HepG2 (cell line): Measurements from ENCODE around the gene PRKAB1. TPM values are rescaled to one million over a fixed set of nuclear protein-coding genes. Genes with fewer than 3 reads are reported as not detected.
"Not testable (repeated sequence)": the region's sequence is repeated elsewhere in the genome, so short reads cannot be mapped to it uniquely, and the experiment has no call there.

ENCODE experiments used
- ATAC-seq: fragments of 200-7000 bp; cut with Tn5 transposase; 3 replicates; pipeline ENCODE4 v1.9.1; 2020; ENCODE audit warnings: mild to moderate bottlenecking, moderate library complexity
- BruUV-seq: library from RNA; stranded (reverse); fragments of 400-500 nt; replicated peaks from 2 replicates; lab custom pipeline; 2021; lab: Mats Ljungman, UMichigan
- CTCF ChIA-PET: fragments of 300-600 bp; formaldehyde crosslinking; extraction: SDS; loops from one replicate; lab custom pipeline; 2021; ENCODE audit warnings: low total read pairs, inconsistent platforms, low intra/inter-chr PET ratio; lab: Yijun Ruan, JAX
- POLR2A ChIA-PET: fragments of 350-600 bp; sonication (Branson Sonifier 250); formaldehyde crosslinking; loops from one replicate; lab custom pipeline; 2020; ENCODE audit warnings: antibody characterized with exemption, inconsistent platforms; lab: Yijun Ruan, JAX
- DNase-seq: peaks from one replicate; pipeline ENCODE4 v3.0.0-alpha.2; 2015; ENCODE audit warnings: low spot score
- FAIRE-seq: peaks from 3 replicates; lab custom pipeline; 2011; peaks lifted over from hg19 to GRCh38; lab: Jason Lieb, UNC
- H2AFZ ChIP-seq: one replicate; pipeline ENCODE4 v1.6.1; 2011; ENCODE audit warnings: low read length, inconsistent platforms
- H3K27ac ChIP-seq: fragments of 300-600 bp; 3 replicates; pipeline ENCODE4 v1.8.0; 2011; ENCODE audit warnings: mixed run types, mild to moderate bottlenecking, mixed read lengths, low read length, inconsistent platforms; ENCODE audit not compliant: insufficient read depth; ENCODE audit errors: extremely low read length
- H3K27me3 ChIP-seq, 2 experiments: fragments of 200-600 bp in 1 of 2; 2 replicates in 1 of 2; 3 replicates in 1 of 2; pipeline versions ENCODE4 v1.6.0 to v1.8.0; 2011; ENCODE audit warnings: low read length in 2 of 2, mild to moderate bottlenecking in 2 of 2, moderate library complexity in 2 of 2, inconsistent platforms in 1 of 2; ENCODE audit not compliant: insufficient read depth in 2 of 2, control insufficient read depth in 1 of 2
- H3K36me3 ChIP-seq, 2 experiments: fragments of 200-600 bp in 1 of 2; replicated peaks in 1 of 2; 2 replicates in 1 of 2; 3 replicates in 1 of 2; pipeline versions ENCODE4 v1.5.1 to v1.8.0; 2011; ENCODE audit warnings: low read length in 2 of 2, inconsistent platforms in 1 of 2; ENCODE audit not compliant: insufficient read depth in 2 of 2, control insufficient read depth in 1 of 2
- H3K4me1 ChIP-seq: 2 replicates; pipeline ENCODE4 v1.5.1; 2012; ENCODE audit warnings: low read length, inconsistent platforms; ENCODE audit not compliant: insufficient read depth
- H3K4me2 ChIP-seq: 2 replicates; pipeline ENCODE4 v1.6.0; 2011; ENCODE audit warnings: low read depth, low read length, inconsistent platforms
- H3K4me3 ChIP-seq, 3 experiments: fragments of 200-600 bp in 1 of 3; sonication (generic), shearing (Covaris generic) in 1 of 3; replicated peaks in 1 of 3; 2 replicates each; pipeline ENCODE4 v1.5.1; 2011 to 2016; ENCODE audit warnings: low read length in 3 of 3, inconsistent platforms in 2 of 3, low read depth in 2 of 3, mild to moderate bottlenecking in 2 of 3, control low read depth in 1 of 3, mixed read lengths in 1 of 3; ENCODE audit not compliant: insufficient read depth in 1 of 3
- H3K79me2 ChIP-seq: one replicate; pipeline ENCODE4 v1.6.1; 2011; ENCODE audit warnings: low read length, inconsistent platforms; ENCODE audit not compliant: insufficient read depth
- H3K9ac ChIP-seq: 2 replicates; pipeline ENCODE4 v1.6.0; 2011; ENCODE audit warnings: mild to moderate bottlenecking, low read depth, low read length, inconsistent platforms; ENCODE audit not compliant: insufficient read depth
- H3K9me3 ChIP-seq: 2 replicates; pipeline ENCODE4 v1.5.1; 2012; ENCODE audit warnings: mild to moderate bottlenecking, low read length
- H4K20me1 ChIP-seq: 2 replicates; pipeline ENCODE4 v1.6.0; 2011; ENCODE audit warnings: inconsistent platforms, mild to moderate bottlenecking, low read length, moderate library complexity; ENCODE audit not compliant: insufficient read depth
- ATF7-NPFF ChIP-seq: sonication (generic); formaldehyde crosslinking; IDR thresholded peaks from 2 replicates; pipeline ENCODE4 v1.8.1; 2023; ENCODE audit warnings: mild to moderate bottlenecking, low read depth, missing genetic modification reagents, moderate library complexity
- MTA1 ChIP-seq: sonication (generic); formaldehyde crosslinking; IDR thresholded peaks from 2 replicates; pipeline ENCODE4 v1.4.0; 2020; ENCODE audit warnings: missing genetic modification reagents, mild to moderate bottlenecking, borderline replicate concordance
- MTA3 ChIP-seq: sonication (generic); formaldehyde crosslinking; IDR thresholded peaks from 2 replicates; pipeline ENCODE4 v1.4.0; 2020; ENCODE audit warnings: missing genetic modification reagents
- PHB2 ChIP-seq: fragments of 450-650 bp; IDR thresholded peaks from 2 replicates; pipeline ENCODE4 v1.6.1; 2018; ENCODE audit not compliant: partially characterized antibody
- SKI ChIP-seq: fragments of 450-650 bp; IDR thresholded peaks from one replicate; pipeline ENCODE4 v1.6.1; 2018; ENCODE audit warnings: mild to moderate bottlenecking; ENCODE audit not compliant: partially characterized antibody
- SOX6 ChIP-seq, 2 experiments: fragments of 450-650 bp in 1 of 2; sonication (generic) in 1 of 2; formaldehyde crosslinking in 1 of 2; IDR thresholded peaks; 2 replicates each; pipeline versions ENCODE4 v1.4.0 to v1.6.1; 2017 to 2020; ENCODE audit warnings: antibody characterized with exemption in 1 of 2, mild to moderate bottlenecking in 1 of 2, missing genetic modification reagents in 1 of 2
- TCF7L2 ChIP-seq: IDR thresholded peaks from 2 replicates; pipeline ENCODE4 v1.6.1; 2011; ENCODE audit warnings: mild to moderate bottlenecking, low read depth, low read length, moderate library complexity
- ZFP62 ChIP-seq: sonication (generic); formaldehyde crosslinking; IDR thresholded peaks from 2 replicates; pipeline ENCODE4 v1.4.0; 2020; ENCODE audit warnings: missing genetic modification reagents
- ZNF253 ChIP-seq: sonication (generic); formaldehyde crosslinking; IDR thresholded peaks from 2 replicates; pipeline ENCODE4 v1.8.0; 2022; ENCODE audit warnings: mild to moderate bottlenecking, missing genetic modification reagents, borderline replicate concordance
- ZNF337 ChIP-seq: sonication (generic); formaldehyde crosslinking; IDR thresholded peaks from 2 replicates; pipeline ENCODE4 v1.5.1; 2020; ENCODE audit warnings: missing genetic modification reagents, low read depth, mild to moderate bottlenecking, borderline replicate concordance
- ZNF790 ChIP-seq: sonication (generic); formaldehyde crosslinking; IDR thresholded peaks from 2 replicates; pipeline ENCODE4 v1.8.0; 2022; ENCODE audit warnings: missing genetic modification reagents, mild to moderate bottlenecking, borderline replicate concordance
- WGBS: methylation state at CpG from one replicate; pipeline ENCODE4 v1.1.6; 2017; ENCODE audit warnings: low lambda C conversion rate; 5-methylcytosine and 5-hydroxymethylcytosine counted together
- in situ Hi-C: cut with HindIII; loops from 2 replicates; pipeline ENCODE4 v1.10.0; 2017; ENCODE audit warnings: low pct_unique_long_range_greater_than_20kb; ENCODE audit not compliant: extremely low pct_ligation_motif_present
- intact Hi-C: fragments of 100-400 bp; cut with micrococcal nuclease; formaldehyde crosslinking; loops from one replicate; pipeline ENCODE4 v1.10.0; 2022; ENCODE audit not compliant: unreplicated experiment
- polyA plus RNA-seq, 8 experiments: library from polyadenylated mRNA; depleted of rRNA in 3 of 8; stranded (reverse) in 7 of 8; unstranded in 1 of 8; fragments of >200 nt; fragmentation: Illumina TruSeq in 4 of 8; extraction: Trizol in 4 of 8; gene quantifications; 2 replicates each; pipeline versions ENCODE4 v1.2.1 to v1.2.3, GENCODE V29; 2011 to 2016; ENCODE audit warnings: low read depth in 4 of 8, missing spikeins in 1 of 8, mixed read lengths in 1 of 8; ENCODE audit not compliant: insufficient read depth in 1 of 8
- total RNA-seq, 5 experiments: library from RNA; depleted of rRNA; stranded (reverse); fragments of >200 nt; fragmentation: Illumina TruSeq; extraction: Trizol; gene quantifications; 2 replicates each; pipeline ENCODE4 v1.2.3, GENCODE V29; 2016; ENCODE audit warnings: low read depth in 1 of 5
- TF ChIP-seq, protein P1 (sequence below): sonication (generic); formaldehyde crosslinking; IDR thresholded peaks from 2 replicates; pipeline ENCODE4 v1.4.0; 2020; ENCODE audit warnings: mild to moderate bottlenecking, missing genetic modification reagents
- TF ChIP-seq, protein P2 (sequence below): sonication (generic); formaldehyde crosslinking; IDR thresholded peaks from 2 replicates; pipeline ENCODE4 v1.4.0; 2020; ENCODE audit warnings: mild to moderate bottlenecking, low read depth, missing genetic modification reagents
- TF ChIP-seq, protein P3 (sequence below): sonication (generic); formaldehyde crosslinking; IDR thresholded peaks from 2 replicates; pipeline ENCODE4 v1.4.0; 2020; ENCODE audit warnings: missing genetic modification reagents, borderline replicate concordance

Gene PRKAB1
- total and polyA plus RNA-seq, 2 of the 13 experiments (the other 11 are each of a cell fraction or from before 2014, with no cell fraction given): 28.4 to 35.5 TPM

DNA sequence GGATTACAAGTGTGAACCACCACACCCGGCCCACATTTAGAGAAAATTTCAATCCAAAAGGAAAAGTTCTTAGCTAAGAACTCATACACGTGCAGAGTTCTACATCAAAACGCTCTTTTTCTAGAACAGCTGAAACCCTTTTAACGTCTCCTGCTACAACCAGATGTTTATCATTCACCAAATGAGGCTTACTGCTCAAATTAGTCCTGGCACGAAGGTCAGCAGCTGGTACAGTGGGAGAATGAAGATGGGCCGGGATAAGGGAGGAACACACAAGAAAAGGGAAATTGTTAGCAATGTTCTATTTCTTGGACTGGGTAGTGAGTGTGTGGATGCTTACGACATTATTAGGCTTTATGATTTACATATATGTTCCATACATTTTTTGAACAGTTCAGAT lies 37.2 kb downstream of the PRKAB1 start:
- in situ Hi-C loops: no loop called here
- Histone ChIP-seq H4K20me1 (no peaks in the 10 kb centered on the region), H3K36me3 (peaks cover 9 to 30% of the 10 kb centered on the region in 2 experiments), H3K4me3 (no peak overlapping the region), H3K4me1 (no peaks in the 10 kb centered on the region), H3K4me2 (no peak overlapping the region), H3K9ac (no peak overlapping the region), H3K27ac (no peak overlapping the region), H2AFZ (no peak overlapping the region), H3K9me3 (no peaks in the 10 kb centered on the region), H3K79me2 (no peaks in the 10 kb centered on the region), H3K27me3 (no peaks in the 10 kb centered on the region)
- POLR2A ChIA-PET: no interaction called here
- ATAC-seq: no peak
- CTCF ChIA-PET: no interaction called here
- WGBS: 94% methylated on average over 7 of the region's 7 CpGs
- no peak for DNase-seq
- no TSS peak for BruUV-seq
- intact Hi-C loops: no loop called here
- FAIRE-seq: no peak
- TF ChIP-seq ATF7-NPFF (CRISPR knock-in tag) (no peak), ZNF337 (no peak), ZNF790 (CRISPR knock-in tag) (no peak), MTA3 (CRISPR knock-in tag) (no peak), SOX6 (IDR thresholded peaks at IDR 0.05) (no peak), SOX6 (CRISPR knock-in tag; IDR thresholded peaks at IDR 0.05) (no peak), PHB2 (no peak), SKI (no peak), TCF7L2 (no peak), MTA1 (CRISPR knock-in tag) (no peak), ZFP62 (CRISPR knock-in tag) (no peak), ZNF253 (CRISPR knock-in tag) (no peak)
- TF ChIP-seq, protein P1, sequence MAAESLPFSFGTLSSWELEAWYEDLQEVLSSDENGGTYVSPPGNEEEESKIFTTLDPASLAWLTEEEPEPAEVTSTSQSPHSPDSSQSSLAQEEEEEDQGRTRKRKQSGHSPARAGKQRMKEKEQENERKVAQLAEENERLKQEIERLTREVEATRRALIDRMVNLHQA: no peak
- TF ChIP-seq, protein P2, sequence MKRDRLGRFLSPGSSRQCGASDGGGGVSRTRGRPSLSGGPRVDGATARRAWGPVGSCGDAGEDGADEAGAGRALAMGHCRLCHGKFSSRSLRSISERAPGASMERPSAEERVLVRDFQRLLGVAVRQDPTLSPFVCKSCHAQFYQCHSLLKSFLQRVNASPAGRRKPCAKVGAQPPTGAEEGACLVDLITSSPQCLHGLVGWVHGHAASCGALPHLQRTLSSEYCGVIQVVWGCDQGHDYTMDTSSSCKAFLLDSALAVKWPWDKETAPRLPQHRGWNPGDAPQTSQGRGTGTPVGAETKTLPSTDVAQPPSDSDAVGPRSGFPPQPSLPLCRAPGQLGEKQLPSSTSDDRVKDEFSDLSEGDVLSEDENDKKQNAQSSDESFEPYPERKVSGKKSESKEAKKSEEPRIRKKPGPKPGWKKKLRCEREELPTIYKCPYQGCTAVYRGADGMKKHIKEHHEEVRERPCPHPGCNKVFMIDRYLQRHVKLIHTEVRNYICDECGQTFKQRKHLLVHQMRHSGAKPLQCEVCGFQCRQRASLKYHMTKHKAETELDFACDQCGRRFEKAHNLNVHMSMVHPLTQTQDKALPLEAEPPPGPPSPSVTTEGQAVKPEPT (CRISPR knock-in tag): no peak
- TF ChIP-seq, protein P3, sequence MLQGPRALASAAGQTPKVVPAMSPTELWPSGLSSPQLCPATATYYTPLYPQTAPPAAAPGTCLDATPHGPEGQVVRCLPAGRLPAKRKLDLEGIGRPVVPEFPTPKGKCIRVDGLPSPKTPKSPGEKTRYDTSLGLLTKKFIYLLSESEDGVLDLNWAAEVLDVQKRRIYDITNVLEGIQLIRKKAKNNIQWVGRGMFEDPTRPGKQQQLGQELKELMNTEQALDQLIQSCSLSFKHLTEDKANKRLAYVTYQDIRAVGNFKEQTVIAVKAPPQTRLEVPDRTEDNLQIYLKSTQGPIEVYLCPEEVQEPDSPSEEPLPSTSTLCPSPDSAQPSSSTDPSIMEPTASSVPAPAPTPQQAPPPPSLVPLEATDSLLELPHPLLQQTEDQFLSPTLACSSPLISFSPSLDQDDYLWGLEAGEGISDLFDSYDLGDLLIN (CRISPR knock-in tag): no peak

DNA sequence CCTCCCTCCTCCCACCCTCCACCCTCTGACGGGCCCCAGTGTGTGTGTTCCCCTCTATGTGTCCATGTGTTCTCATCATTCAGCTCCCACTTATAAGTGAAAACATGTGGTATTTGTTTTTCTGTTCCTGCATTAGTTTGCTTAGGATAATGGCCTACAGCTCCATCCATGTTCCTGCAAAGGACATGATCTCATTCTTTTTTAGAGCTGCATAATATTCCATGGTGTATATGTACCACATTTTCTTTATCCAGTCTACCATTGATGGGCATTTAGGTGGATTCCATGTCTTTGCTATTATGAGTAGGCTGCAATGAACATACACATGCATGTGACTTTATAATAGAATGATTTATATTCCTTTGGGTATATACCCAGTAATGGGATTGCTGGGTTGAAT lies 38.5 kb downstream of the PRKAB1 start:
- DNase-seq, H3K4me1 ChIP-seq, ATAC-seq, BruUV-seq, CTCF ChIA-PET, FAIRE-seq, POLR2A ChIA-PET, H3K27ac ChIP-seq, in situ Hi-C loops, H3K79me2 ChIP-seq, H3K9ac ChIP-seq, H3K9me3 ChIP-seq, H3K4me3 ChIP-seq, H3K27me3 ChIP-seq, intact Hi-C loops, H4K20me1 ChIP-seq, H2AFZ ChIP-seq, H3K4me2 ChIP-seq: not testable (repeated sequence)
- peaks cover 10 to 34% of the 10 kb centered on the region in 2 experiments for H3K36me3 ChIP-seq
- WGBS: 96% methylated on average over 1 of the region's 1 CpG
